Stimulated activated CD4-positive, alpha-beta T cell treated with anti-CD3 and anti-CD28 coated beads, Interleukin-12 subunit alpha, Interleukin-12 subunit beta, amount 100 ng/mL, for 48 hours (primary cell): Measurements from ENCODE around the gene TRABD2B.

ENCODE experiments used
- DNase-seq, 3 donors: peaks; one replicate each; pipeline ENCODE4 v3.0.0-alpha.2; 2020; ENCODE audit warnings: low read depth in 2 of 3, low spot score in 1 of 3

The TRABD2B gene

GRCh38 chr1:47727051-47727696 lies 270.0 kb downstream of the TRABD2B start:
- DNase-seq: no peak

DNA sequence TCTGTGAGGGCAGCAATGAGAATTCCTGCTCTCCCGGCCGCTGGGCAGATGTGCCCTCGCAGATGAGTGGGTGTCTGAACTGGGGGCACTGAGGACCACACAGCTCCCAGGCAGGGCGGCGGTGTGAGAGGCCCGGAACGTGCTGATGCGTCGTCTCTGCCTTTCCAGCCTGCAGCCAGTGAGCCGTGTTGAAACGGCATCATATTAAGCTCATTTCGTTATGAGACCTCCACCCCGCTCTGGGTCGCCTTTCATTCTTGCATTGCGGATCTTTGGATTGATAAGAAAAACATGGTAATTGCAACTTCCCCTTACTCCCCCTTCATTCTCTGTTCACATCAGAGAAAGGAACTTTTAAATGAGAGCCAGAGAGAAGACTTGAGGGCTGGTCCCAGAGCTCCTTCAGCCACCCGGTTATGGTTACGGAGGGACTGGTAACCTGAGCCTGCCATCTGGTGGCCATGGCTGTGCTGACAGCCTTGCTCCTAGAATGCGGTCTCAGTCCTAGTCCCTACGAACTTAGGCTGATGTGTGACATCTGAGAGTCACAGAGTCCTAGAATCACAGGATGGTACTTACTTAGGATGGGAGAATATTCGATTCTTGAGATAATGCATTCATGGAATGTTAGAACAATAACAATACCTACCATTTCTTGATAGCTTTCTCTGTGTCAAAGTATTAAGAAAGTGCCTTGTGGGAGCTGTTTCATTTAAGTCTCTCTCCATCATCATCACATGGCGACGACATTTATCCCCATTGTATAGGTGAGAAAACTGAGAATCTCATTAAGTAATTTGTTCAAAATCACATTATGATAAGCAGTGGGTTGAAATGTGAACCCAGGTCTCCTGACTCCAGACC lies 271.0 kb downstream of the TRABD2B start:
- peak; percentile 50 to 62 (median 56) for DNase-seq

DNA sequence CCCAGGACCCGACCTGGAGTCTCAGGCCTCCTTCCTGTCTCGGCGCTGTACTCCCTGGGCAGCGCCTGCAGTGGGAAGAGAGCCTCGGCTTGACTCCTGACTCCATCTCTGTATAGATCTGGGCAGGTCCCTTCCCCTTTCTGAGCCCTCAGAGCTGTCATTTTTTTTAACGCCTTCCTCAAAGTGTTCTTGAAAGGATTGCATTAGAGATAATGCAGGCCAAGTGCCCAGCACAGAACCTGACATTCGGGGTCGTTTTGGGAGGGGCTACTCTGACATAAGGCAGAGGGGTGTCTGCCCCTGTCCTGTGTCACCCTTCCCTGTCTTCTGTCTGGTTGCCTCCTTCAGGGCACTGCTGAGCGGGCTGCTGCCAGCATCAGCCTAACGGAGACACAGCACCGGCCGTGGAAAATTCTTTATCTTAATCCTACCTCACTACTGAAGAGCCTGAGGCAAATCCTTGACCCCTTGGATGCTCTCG lies 271.6 kb downstream of the TRABD2B start:
- no peak for DNase-seq

DNA sequence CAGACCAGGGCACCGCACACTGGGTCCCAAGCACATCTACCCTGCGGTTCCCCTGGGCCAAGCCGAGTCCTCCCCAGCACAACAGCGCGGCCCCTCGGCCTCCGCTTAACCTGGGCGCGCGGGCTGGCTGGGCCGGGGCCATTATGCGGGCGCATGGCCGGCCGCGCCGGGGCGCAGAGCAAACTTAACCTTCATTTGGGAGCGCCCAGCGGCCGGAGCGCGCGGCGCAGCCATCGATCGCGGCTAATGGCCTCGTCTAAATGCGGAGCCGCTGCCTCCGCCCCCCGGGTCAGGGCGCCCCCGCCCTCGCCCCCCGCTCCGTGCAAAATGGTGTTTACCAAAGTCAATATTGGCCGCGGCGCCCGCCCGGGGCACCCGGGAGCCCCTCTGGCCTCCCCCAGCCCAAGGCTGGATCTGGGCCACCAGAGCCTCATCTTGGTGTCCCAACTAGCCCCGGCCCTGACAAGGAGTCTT lies 272.1 kb downstream of the TRABD2B start:
- DNase-seq: no peak

- DNase-seq: no peak
These were observed 272.7 kb downstream of the TRABD2B start for GRCh38 chr1:47724432-47724999.

DNA sequence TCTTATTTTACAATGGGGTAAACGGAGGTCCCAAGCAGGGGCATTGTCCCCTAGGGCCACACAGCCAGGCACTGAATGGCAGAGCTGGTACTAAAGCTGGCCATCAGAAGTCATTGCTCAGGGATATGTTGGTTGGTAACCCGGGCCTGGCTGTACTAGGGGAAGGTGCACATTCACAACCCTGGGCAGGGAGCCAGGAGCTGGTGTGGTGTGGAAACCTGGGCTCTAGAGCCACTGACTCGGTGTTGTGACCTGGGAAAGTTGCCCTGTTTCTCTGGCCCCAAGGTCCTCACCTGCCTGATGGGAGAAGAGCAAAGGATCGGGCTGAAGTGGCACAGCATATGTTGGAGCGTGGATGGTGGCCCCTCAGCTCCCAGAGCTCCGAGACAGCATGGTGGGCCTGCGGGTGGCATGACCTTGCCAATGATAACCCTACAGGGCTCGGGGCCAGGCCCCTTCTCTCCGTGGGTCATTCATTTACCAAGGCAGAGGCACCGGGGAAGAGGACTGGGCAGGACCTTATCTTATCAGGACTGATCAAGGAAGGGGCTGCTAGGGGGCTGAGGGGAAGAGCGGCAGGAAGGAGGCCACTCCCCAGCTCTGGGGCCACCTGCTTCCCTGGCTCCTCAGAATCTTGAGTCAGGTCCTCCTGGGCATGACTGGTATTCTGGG lies 274.1 kb downstream of the TRABD2B start:
- DNase-seq: no peak

- DNase-seq: no peak
These were observed 275.1 kb downstream of the TRABD2B start for GRCh38 chr1:47722101-47722500.

DNA sequence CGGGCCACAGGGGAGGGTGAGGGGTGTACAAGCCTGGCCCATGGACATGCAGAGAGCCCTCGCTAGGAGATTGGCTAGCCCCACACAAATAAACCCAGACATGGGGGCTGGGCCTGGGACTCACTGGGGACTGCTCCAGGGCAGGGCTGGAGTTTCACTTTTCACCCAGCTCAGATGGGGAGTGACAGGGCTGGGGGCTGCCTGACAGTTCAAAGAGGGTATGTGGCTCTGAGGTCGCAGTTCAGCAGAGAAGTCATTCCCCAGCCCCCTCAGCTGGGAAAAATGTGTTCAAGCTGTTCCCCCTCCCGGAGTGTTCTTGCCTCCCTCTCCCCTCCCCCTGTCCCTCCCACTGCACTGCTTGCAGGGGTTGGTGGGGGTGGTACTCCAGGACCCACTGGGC lies 277.1 kb downstream of the TRABD2B start:
- no peak for DNase-seq

DNA sequence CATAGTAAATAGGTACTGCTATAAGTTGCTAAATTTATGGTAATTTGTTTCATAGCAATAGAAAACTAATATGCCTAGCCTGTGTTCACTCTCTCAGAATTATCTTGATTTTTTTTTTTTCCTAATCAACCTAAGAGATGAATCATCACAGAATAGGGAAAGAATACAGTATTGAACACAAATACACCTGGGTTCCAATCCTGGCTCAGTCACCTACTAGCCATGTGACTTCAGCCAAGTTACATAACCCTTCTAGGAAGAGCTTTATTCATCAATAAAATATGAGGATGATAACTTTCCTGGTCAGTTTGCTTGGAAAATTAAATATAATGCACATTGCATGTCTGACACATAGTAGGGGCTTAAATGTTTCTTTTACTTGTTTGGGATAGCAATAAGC lies 279.8 kb downstream of the TRABD2B start:
- no peak for DNase-seq

GRCh38 chr1:47713975-47714767 lies 283.0 kb downstream of the TRABD2B start:
- no peak for DNase-seq

DNA sequence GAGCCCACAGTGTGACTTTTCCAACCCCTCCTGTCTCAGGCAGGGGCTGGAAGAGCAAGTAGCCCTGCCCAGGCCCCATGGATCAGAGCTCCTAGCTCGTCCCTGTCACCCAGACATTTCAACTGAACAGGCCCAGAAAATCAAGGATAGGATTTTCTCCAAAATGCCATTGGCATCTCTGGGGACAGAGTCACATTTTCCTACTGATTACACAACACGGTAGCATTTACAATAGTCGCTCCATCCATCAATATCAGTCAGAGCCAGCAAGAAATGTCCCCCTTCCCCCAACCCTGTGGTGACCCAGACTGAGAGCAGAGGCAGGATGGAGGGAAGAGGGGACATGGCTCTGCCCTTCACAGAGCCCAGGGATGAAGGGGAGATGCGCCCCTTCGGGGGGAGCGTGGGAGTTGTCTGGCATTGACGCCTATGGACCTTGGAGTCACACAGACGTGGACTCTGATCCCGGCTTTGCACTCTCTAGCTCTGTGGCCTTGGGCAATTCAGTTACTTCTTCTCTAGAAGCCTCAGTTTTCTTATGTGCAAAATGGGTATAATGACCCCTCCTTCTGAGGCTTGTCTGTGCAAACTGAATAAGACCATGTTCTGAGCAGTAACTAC lies 283.7 kb downstream of the TRABD2B start:
- DNase-seq: no peak

GRCh38 chr1:47712596-47713299 lies 284.4 kb downstream of the TRABD2B start:
- DNase-seq: no peak

DNA sequence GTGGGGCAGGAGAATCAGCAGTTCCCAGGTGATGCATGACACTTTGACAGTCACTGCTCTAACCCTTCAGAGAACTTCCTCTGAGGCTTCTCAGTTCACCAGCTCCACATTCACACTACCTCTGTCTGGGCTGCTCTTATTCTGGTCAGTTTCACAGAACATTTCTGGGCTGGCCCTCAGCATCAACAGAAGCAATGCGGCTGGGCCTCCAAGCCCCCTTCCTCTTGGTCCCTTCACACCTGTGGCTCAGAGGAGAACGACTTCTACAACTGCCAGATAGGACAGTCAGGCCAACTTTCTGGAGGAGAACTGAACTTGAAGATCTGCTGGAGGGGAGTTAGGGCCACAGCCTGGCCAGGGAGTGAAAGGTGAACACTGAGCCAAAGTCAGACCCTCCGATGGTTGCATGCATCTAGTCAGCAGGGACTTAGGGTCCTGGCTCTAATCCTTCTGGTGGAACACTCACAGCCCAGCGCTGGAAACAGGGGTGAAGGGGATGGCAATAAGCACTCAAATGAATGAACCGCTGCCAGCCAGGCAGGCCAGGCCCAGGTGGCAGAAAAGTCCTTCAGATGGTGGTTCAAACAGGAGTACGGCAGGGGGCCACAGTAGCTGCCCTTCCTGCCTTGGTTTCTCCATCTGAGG lies 285.2 kb downstream of the TRABD2B start:
- DNase-seq: no peak

- DNase-seq: no peak
These were observed 285.9 kb downstream of the TRABD2B start for GRCh38 chr1:47711184-47711847.
